GM21367 (cell line): ENCODE data around the gene MACROD2.
A peak's percentile ranks its signal among the peaks of the same experiment; 100 is the strongest.

ENCODE experiments used
- ATAC-seq: cut with Tn5 transposase; IDR thresholded peaks from one replicate; pipeline ENCODE4 v1.9.1; 2021; ENCODE audit not compliant: unreplicated experiment

Gene MACROD2

GRCh38 chr20:14785065-14785743, 789.9 kb downstream of the MACROD2 start:
- no peak for ATAC-seq

- ATAC-seq: no peak
Measured at GRCh38 chr20:14790190-14790589, 794.9 kb downstream of the MACROD2 start.

DNA sequence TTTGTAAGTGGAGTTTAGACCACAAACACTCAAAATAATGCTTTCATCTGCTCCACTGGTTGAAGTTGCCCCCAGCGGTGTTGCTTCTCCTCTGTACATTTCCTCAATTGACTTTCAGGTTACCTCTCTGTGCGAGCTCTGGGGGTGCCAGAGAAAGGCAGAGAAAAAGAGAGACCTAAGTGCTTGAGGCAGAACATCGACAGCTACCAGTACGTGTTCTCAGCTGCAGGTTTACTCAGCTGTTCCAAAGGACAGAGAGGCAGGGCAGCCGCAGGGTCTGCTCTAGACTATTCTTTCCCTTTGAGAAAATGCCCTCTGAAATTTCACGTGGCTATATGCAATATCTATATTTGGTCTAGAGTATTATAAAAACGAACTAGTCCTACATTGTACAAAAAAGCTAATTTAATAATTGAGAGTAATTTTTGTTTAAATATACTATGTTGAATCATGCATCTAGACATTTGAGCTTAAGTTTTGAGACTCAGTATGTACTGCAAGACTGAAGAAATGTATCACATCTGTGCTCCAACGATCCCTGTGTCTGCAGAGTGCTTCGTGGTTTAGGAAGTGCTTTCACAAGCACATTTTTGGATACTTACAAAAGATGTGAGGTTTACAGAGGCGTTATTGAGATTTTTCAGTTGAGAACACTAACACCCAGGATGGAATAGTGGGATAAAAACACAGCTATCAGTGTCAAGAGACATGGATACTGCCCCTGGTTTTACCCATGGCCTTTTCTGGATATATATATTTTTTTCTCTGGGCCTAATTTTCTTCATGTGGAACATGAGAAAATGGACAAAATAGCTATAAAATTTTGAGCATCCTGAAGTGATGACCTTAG, 795.7 kb downstream of the MACROD2 start:
- no peak for ATAC-seq

DNA sequence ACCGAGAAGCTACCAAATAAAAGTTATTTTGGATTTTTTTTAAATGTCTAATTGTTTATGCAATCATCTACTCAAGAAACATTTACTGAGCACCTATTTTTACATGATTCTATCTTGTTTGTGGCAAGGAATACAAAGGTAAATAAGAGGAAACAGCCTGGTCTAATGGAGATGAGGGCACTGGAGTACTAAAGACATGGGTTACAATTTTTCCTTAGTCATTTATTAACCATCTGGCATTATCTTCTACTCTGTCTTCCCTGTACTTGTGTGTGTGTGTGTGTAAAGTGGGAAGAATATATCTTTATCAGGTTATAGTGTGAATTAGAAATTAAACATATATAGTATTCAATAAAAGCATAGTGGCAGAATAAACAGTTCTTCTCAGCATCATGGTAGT, 797.6 kb downstream of the MACROD2 start:
- no peak for ATAC-seq

- no peak for ATAC-seq
Measured at GRCh38 chr20:14799545-14800216, 804.4 kb downstream of the MACROD2 start.

- no peak for ATAC-seq
Measured at GRCh38 chr20:14800707-14801425, 805.5 kb downstream of the MACROD2 start.

GRCh38 chr20:14801591-14802325, 806.4 kb downstream of the MACROD2 start:
- peak; percentile 47 for ATAC-seq

DNA sequence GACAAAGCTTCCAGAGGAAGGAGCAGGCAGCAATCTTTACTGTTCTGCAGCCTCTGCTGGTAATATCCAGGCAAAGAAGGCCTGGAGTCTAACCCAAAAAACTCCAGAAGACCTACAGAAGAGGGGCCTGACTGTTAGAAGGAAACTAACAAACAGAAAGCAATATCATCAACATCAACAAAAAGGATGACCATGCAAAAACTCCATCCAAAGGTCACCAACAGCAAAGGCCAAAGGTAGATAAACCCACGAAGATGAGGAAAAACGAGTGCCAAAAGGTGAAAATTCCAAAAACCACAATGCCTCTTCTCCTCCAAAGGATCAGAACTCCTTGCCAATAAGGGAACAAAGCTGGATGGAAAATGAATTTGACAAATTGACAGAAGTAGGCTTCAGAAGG, 811.9 kb downstream of the MACROD2 start:
- ATAC-seq: no peak

- no peak for ATAC-seq
Measured at GRCh38 chr20:14815340-14815739, 820.0 kb downstream of the MACROD2 start.

GRCh38 chr20:14816471-14816870, 821.2 kb downstream of the MACROD2 start:
- ATAC-seq: no peak

- no peak for ATAC-seq
Measured at GRCh38 chr20:14817101-14817500, 821.8 kb downstream of the MACROD2 start.

DNA sequence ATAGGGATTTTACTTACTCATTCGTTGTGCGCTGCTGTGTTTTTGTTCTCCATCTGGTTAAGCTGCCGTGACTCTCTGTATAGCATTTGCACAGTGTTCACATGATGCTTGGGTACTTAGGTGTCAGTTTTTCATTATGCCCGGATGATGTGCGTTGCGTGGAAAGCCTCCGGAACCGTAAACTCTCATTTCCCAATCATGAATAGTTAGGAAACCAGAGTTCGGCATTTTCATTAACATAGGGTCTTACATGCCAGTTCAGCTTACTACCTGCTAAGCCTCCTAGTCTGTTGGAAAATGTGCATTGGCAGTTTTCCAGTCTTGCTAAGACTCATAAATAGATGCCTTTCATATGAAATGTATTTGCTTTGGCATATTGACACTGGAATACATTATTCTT, 825.5 kb downstream of the MACROD2 start:
- no peak for ATAC-seq

DNA sequence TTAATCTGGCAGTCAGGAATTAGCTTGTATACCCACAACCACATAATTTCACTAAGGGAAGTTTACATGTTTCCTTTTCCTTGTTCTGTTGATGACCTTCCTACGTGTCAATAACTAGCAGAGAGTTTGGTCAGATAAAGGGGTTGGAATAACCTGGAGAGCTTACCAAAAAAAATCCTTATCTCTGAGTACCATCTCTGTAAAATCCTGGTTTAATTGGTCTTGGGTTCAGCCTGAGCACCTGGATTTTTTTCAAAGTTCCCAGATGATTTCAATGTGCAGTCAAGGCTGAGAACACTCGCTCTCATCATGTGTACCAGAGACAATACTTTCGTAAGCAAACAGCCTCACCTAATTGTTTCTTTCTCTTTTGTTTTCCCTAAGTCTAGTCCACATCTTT, 825.9 kb downstream of the MACROD2 start:
- ATAC-seq: no peak

GRCh38 chr20:14824996-14825395, 829.7 kb downstream of the MACROD2 start:
- ATAC-seq: no peak

DNA sequence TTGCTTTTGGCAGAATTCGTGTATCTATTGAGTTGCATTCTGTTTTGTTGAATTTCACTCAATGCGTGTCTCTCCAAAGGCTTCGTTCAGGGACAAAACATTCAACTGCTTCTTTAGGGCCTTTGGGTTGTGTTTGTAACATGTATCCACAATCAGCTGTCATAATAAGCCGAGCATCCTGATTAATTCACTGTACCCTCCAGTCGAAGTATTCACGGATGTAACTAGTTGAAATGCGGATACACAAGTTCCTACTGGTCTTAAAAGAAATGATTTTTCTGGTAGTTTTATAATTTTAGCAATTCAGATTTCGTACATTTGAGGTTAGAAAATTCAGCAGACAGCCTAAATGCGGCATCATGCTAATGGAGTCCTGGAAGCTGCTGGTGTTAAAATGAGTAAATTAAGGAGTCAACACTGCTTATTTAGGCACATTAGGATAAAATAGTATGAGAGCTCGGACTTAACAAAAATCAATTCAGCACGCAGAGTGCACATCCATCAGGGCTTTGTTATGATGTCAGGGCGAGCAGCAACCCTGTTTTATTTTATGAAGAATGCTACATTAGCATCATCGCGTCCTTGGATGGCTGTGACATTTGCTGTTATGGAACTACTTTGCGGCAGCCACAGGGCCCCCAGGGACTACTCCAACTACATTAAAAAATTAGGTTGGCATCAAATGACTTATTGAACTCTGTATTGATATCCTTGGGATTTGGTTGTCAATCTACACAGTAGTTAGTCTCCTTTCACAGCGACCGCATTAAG, 831.4 kb downstream of the MACROD2 start:
- ATAC-seq: no peak

GRCh38 chr20:14828459-14828858, 833.1 kb downstream of the MACROD2 start:
- ATAC-seq: no peak

DNA sequence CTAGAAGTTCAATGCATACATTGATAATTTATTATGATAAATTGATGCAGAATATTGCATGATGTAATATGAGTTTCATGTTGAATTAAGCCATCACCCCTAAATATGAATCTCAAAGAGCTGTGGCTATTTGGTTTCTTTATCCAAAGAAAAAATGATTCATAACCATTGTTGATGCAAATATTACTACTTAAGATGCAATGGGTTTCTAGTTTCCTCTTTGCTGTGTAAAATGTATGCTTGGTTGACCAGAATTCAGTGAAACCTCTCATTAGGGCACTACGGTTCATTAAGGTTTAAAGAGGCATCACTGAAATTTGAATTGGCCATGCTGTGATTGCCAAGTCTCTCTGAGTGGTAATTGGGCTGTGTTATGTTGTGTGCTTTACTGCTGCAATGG, 834.6 kb downstream of the MACROD2 start:
- peak; percentile 52 for ATAC-seq

GRCh38 chr20:14830466-14830865, 835.1 kb downstream of the MACROD2 start:
- peak; percentile 63 for ATAC-seq

- ATAC-seq: no peak
Measured at GRCh38 chr20:14830899-14831298, 835.6 kb downstream of the MACROD2 start.

DNA sequence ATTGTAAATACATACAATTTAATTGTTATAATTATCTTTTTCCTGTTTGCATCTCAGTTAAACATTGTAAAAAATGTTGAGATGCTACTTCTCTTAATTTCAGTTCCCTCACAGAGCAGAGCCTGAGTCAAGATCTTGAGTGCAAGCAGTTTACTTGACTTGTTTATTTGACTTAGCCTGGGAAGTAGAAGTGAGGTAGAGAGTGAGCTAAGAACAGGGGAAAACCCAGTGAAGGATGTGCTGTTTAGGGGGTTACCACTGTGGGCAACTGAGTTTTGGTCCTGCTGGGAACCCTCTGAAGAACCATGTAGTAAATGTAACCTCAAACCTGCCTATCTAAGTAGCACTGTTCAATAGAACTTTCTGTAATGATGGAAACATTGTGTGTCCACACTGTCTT, 837.3 kb downstream of the MACROD2 start:
- peak; percentile 66 for ATAC-seq
